Right lobe of liver (tissue), 4 donors: ENCODE data around the gene SLC46A3.

ENCODE experiments used
- CTCF ChIP-seq, 4 donors: fragments of 200-600 bp in 3 of 4; fragments of 450-650 bp in 1 of 4; IDR thresholded peaks; one replicate each; pipeline versions ENCODE4 v1.5.1 to v1.8.0; 2016 to 2022; ENCODE audit warnings: antibody characterized with exemption in 4 of 4, mild to moderate bottlenecking in 2 of 4
- POLR2A ChIP-seq: fragments of 450-650 bp; IDR thresholded peaks from one replicate; pipeline ENCODE4 v1.6.1; 2017; ENCODE audit warnings: antibody characterized with exemption, mild to moderate bottlenecking
- donor health status: DM: no; HTN: no; CAD: no.
- donor health status: DM: no; HTN: no; CAD: no.
- donor health status: DM: no; HTN: yes; CAD: no.

- TF ChIP-seq POLR2A (no peak), CTCF (IDR thresholded peaks at IDR 0.05) (peak in 3 of 4 donors; percentile 18 to 28 (median 28))
These were observed 36.2 kb upstream of the SLC46A3 start for GRCh38 chr13:28754698-28755545.
